NT2/D1 (cell line): ENCODE data around the gene AMN.

ENCODE experiments used
- DNase-seq: peaks from one replicate; pipeline ENCODE4 v3.0.0-alpha.2; 2011; ENCODE audit warnings: low read depth, low spot score
- H3K27me3 ChIP-seq: 2 replicates; pipeline ENCODE4 v1.6.0; 2011; ENCODE audit warnings: mild to moderate bottlenecking; ENCODE audit not compliant: insufficient read length, insufficient read depth
- H3K36me3 ChIP-seq: 2 replicates; pipeline ENCODE4 v1.6.1; 2011; ENCODE audit warnings: mild to moderate bottlenecking, low read length, mixed read lengths; ENCODE audit not compliant: insufficient read depth, insufficient read length
- H3K4me1 ChIP-seq: 2 replicates; pipeline ENCODE4 v1.5.1; 2011; ENCODE audit not compliant: insufficient read depth, insufficient read length
- H3K4me3 ChIP-seq: 2 replicates; pipeline ENCODE4 v1.5.1; 2011; ENCODE audit warnings: low read depth; ENCODE audit not compliant: insufficient read length
- H3K9ac ChIP-seq: 2 replicates; pipeline ENCODE4 v1.6.0; 2011; ENCODE audit warnings: low read depth; ENCODE audit not compliant: insufficient read length
- H3K9me3 ChIP-seq: 2 replicates; pipeline ENCODE4 v1.5.1; 2011; ENCODE audit warnings: mild to moderate bottlenecking, low read length; ENCODE audit not compliant: insufficient read depth
- SUZ12 ChIP-seq: IDR thresholded peaks from 2 replicates; pipeline ENCODE4 v1.6.1; 2011; ENCODE audit not compliant: insufficient read length, insufficient read depth; ENCODE audit errors: extremely low read depth
- YY1 ChIP-seq: IDR thresholded peaks from 2 replicates; pipeline ENCODE4 v1.6.1; 2011; ENCODE audit not compliant: insufficient read length, insufficient read depth
- ZNF274 ChIP-seq: IDR thresholded peaks from 2 replicates; pipeline ENCODE4 v1.6.1; 2011; ENCODE audit warnings: mild to moderate bottlenecking, low read depth, low read length

The AMN gene

DNA sequence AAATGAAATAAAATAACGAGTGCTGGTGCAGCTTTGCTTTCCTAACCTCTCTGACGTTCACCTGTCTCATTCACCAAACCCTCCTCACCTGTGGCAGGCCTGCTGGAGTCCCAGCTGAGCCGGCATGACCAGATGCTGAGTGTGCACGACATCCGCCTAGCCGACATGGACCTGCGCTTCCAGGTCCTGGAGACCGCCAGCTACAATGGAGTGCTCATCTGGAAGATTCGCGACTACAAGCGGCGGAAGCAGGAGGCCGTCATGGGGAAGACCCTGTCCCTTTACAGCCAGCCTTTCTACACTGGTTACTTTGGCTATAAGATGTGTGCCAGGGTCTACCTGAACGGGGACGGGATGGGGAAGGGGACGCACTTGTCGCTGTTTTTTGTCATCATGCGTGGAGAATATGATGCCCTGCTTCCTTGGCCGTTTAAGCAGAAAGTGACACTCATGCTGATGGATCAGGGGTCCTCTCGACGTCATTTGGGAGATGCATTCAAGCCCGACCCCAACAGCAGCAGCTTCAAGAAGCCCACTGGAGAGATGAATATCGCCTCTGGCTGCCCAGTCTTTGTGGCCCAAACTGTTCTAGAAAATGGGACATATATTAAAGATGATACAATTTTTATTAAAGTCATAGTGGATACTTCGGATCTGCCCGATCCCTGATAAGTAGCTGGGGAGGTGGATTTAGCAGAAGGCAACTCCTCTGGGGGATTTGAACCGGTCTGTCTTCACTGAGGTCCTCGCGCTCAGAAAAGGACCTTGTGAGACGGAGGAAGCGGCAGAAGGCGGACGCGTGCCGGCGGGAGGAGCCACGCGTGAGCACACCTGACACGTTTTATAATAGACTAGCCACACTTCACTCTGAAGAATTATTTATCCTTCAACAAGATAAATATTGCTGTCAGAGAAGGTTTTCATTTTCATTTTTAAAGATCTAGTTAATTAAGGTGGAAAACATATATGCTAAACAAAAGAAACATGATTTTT is 17.1 kb upstream of the AMN start:
- Histone ChIP-seq H3K9ac (no peak overlapping the region), H3K4me3 (no peak overlapping the region), H3K36me3 (peaks cover 48% of the 10 kb centered on the region), H3K27me3 (no peaks in the 10 kb centered on the region), H3K4me1 (peaks cover 2% of the 10 kb centered on the region), H3K9me3 (peaks cover 14% of the 10 kb centered on the region; the same call in 1 of the 2 replicates)
- TF ChIP-seq YY1 (no peak), ZNF274 (no peak), SUZ12 (no peak)
- DNase-seq, result no peak

DNA sequence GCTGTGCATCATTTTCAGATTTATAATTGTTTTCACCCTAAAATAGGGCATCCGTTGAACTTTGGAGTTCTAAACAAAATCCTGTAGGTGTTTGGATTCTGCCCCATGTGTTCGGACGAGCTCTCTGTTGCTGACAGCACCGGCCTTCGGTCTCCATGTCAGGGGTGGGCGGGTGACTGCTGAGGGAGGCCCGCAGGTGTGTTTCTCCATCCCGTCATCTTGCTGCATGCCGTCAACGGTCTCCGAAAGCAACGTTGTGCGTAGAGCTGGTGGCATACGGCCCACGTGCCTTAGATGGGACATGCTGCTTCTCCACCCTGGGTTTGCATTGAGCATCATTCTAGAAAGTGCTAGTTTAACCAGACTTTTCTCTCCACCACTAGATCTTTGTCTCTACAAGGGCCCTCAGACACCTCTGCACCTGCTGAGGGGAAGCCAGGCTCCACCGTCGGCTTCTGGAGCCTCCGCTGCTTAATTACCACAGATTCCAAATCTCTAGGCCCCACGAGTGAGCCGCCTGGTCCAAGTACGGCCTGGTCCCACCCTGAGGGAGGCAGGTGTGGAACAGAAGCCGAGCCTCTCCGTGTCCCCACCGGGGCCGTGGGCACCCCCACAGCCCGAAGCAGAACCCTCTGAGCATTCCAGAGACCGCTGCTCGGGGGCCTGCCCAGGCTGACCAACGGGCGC is 15.7 kb upstream of the AMN start:
- TF ChIP-seq SUZ12 (no peak), ZNF274 (no peak), YY1 (no peak)
- peaks cover 14% of the 10 kb centered on the region; the same call in 1 of the 2 replicates for H3K9me3 ChIP-seq
- H3K36me3 ChIP-seq, result peaks cover 45% of the 10 kb centered on the region
- H3K4me1 ChIP-seq, result peaks cover 2% of the 10 kb centered on the region
- H3K9ac ChIP-seq, result no peak overlapping the region
- H3K4me3 ChIP-seq, result no peak overlapping the region
- H3K27me3 ChIP-seq, result no peaks in the 10 kb centered on the region
- DNase-seq, result no peak

GRCh38 chr14:102907303-102907844 is 15.1 kb upstream of the AMN start:
- Histone ChIP-seq H3K4me3 (no peak overlapping the region), H3K36me3 (peaks cover 47% of the 10 kb centered on the region), H3K4me1 (peaks cover 2% of the 10 kb centered on the region), H3K9me3 (peaks cover 14% of the 10 kb centered on the region; the same call in 1 of the 2 replicates), H3K27me3 (no peaks in the 10 kb centered on the region), H3K9ac (no peak overlapping the region)
- TF ChIP-seq ZNF274, result no peak
- TF ChIP-seq SUZ12, result no peak
- no peak for TF ChIP-seq YY1
- DNase-seq, result no peak

DNA sequence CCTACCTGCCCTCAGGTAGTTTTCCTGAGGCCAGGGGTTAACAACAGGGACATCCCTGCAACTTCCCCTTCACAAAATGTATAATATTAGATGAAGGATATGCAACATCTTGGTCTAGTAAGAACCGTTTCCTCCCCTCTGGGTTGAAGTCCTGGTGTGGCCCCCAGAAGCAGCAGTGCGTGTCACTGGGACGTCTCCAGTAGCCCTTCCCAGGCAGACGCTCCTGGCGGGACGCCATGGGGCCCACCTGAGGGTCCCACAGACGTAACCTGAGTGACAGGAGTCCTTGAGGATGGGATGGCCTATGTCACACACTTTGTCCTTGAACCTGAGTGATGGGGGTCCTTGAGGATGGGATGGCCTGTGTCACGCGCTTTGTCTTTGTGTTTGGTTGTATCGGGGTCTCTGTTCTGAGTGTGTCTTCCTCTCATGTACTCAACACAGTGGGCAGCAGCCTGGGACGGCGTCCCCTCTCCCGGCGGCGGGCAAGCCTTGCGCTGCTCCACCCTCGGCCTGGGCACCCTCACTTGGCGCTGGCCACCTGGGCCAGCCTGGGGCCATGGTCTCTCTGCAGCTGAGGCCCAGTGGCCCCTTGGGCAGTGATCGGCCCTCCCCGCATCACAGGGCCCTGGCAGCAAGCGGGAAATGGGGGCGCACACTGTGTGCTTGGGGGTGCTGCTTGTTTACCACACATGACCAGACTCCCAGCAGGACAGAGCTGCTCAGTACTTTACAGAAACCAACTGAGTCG is 14.3 kb upstream of the AMN start:
- Histone ChIP-seq H3K4me3 (no peak overlapping the region), H3K9ac (no peak overlapping the region), H3K36me3 (peaks cover 41% of the 10 kb centered on the region)

GRCh38 chr14:102908766-102909455 is 13.6 kb upstream of the AMN start:
- DNase-seq, result no peak
- peaks cover 14% of the 10 kb centered on the region; the same call in 1 of the 2 replicates for H3K9me3 ChIP-seq
- peaks cover 4% of the 10 kb centered on the region for H3K4me1 ChIP-seq
- no peak overlapping the region for H3K9ac ChIP-seq
- TF ChIP-seq ZNF274 (no peak), SUZ12 (no peak), YY1 (no peak)
- no peaks in the 10 kb centered on the region for H3K27me3 ChIP-seq
- peaks cover 34% of the 10 kb centered on the region for H3K36me3 ChIP-seq
- no peak overlapping the region for H3K4me3 ChIP-seq

More for the DNA sequence above, 14.3 kb upstream of the AMN start:
- no peak for DNase-seq
- Histone ChIP-seq H3K4me1 (no peaks in the 10 kb centered on the region), H3K27me3 (no peaks in the 10 kb centered on the region), H3K9me3 (peaks cover 14% of the 10 kb centered on the region; the same call in 1 of the 2 replicates)
- TF ChIP-seq ZNF274, result no peak
- TF ChIP-seq SUZ12, result no peak
- TF ChIP-seq YY1, result no peak

- Histone ChIP-seq H3K4me3 (no peak overlapping the region), H3K36me3 (peaks cover 31% of the 10 kb centered on the region), H3K4me1 (peaks cover 4% of the 10 kb centered on the region), H3K9ac (no peak overlapping the region), H3K27me3 (no peaks in the 10 kb centered on the region), H3K9me3 (peaks cover 14% of the 10 kb centered on the region; the same call in 1 of the 2 replicates)
- no peak for TF ChIP-seq ZNF274
- TF ChIP-seq SUZ12, result no peak
- no peak for TF ChIP-seq YY1
- DNase-seq, result no peak
These were observed 13.0 kb upstream of the AMN start for GRCh38 chr14:102909462-102909861.
